HG02610 (cell line): ENCODE measurements around the gene LTB4R2.
"Not testable (repeated sequence)": the region's sequence is repeated elsewhere in the genome, so short reads cannot be mapped to it uniquely, and the experiment has no call there.

Source experiments
- ATAC-seq: cut with Tn5 transposase; IDR thresholded peaks from one replicate; pipeline ENCODE4 v1.9.1; 2021; ENCODE audit warnings: mild to moderate bottlenecking, moderate library complexity; ENCODE audit not compliant: unreplicated experiment

The LTB4R2 gene

GRCh38 chr14:24317141-24317928 is 7.4 kb downstream of the LTB4R2 start:
- ATAC-seq: no peak

- no peak for ATAC-seq
Measured at GRCh38 chr14:24321212-24321975, 11.5 kb downstream of the LTB4R2 start.

GRCh38 chr14:24322672-24323071 is 12.7 kb downstream of the LTB4R2 start:
- no peak for ATAC-seq

GRCh38 chr14:24323341-24323740 is 13.4 kb downstream of the LTB4R2 start:
- no peak for ATAC-seq

- ATAC-seq: no peak
Measured at GRCh38 chr14:24324024-24324423, 14.1 kb downstream of the LTB4R2 start.

GRCh38 chr14:24325041-24325530 is 15.1 kb downstream of the LTB4R2 start:
- no peak for ATAC-seq

- ATAC-seq: no peak
Measured at GRCh38 chr14:24325963-24326362, 16.0 kb downstream of the LTB4R2 start.

- no peak for ATAC-seq
Measured at GRCh38 chr14:24327303-24327702, 17.4 kb downstream of the LTB4R2 start.

GRCh38 chr14:24327914-24328313 is 18.0 kb downstream of the LTB4R2 start:
- not testable (repeated sequence) for ATAC-seq

- ATAC-seq: no peak
Measured at GRCh38 chr14:24329073-24329663, 19.2 kb downstream of the LTB4R2 start.

GRCh38 chr14:24329736-24330135 is 19.8 kb downstream of the LTB4R2 start:
- ATAC-seq: no peak

- ATAC-seq: no peak
Measured at GRCh38 chr14:24330973-24331674, 21.2 kb downstream of the LTB4R2 start.

- ATAC-seq: no peak
Measured at GRCh38 chr14:24331731-24332267, 21.9 kb downstream of the LTB4R2 start.

- peak; percentile 79 for ATAC-seq
Measured at GRCh38 chr14:24332268-24332993, 22.5 kb downstream of the LTB4R2 start.

GRCh38 chr14:24334431-24335291 is 24.7 kb downstream of the LTB4R2 start, which contains the start of gene ADCY4:
Gene ADCY4, minus strand, starts transcription at chr14:24335071. Its CDS starts 419 bp downstream, at chr14:24334652.
- no peak for ATAC-seq

- no peak for ATAC-seq
Measured at GRCh38 chr14:24335461-24336171, 25.7 kb downstream of the LTB4R2 start.

- no peak for ATAC-seq
Measured at GRCh38 chr14:24337144-24337823, 27.3 kb downstream of the LTB4R2 start.

GRCh38 chr14:24337824-24338175 is 27.9 kb downstream of the LTB4R2 start:
- ATAC-seq: no peak
